Umbilical cord (tissue), 2 donors: ENCODE data around the gene GPR39. TPM values are rescaled to one million over a fixed set of nuclear protein-coding genes. Genes with fewer than 3 reads are reported as not detected.

Source experiments
- DNase-seq: peaks from one replicate; pipeline ENCODE4 v3.0.0-alpha.2; 2015; ENCODE audit warnings: low spot score
- total RNA-seq: library from RNA; depleted of rRNA; stranded (reverse); fragments of >200 nt; gene quantifications from one replicate; pipeline ENCODE4 v1.2.3, GENCODE V29; 2014; ENCODE audit warnings: low replicate concordance; ENCODE audit not compliant: insufficient read depth

The GPR39 gene
- total RNA-seq, 1 donor from 2014 or later = 7.7 TPM

DNA sequence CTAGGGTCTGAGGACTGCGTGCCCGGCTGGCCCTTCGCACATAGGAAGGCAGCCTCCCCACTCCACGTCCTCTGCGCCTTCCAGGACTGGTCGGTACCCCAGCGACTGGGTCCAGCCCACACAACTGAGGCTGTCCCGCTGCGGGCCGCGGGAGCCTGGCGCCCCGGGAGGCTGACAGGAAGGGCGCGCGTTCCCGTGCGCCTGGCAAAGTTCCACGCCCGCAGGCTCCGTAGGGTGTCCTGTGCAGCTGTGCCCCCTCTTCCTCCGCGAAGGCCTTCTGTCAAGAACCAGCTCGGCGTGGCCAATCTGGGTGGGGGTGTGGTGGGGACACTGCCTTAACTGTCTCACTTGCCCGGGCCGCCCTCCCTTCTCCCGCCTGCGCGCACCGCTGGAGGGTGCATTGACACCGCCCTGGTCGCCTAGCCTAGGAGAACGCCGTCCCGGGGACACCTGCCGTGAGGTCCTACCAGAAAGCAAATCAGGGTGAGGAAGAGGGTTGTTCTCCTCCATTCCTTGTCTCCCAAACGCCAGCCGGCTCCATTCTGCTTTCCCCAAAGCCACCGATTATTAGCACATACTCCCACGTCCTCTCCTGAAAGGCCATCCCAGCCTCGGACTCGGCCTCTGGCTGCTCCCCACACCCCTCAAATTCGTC, 254.0 kb downstream of the GPR39 start:
- no peak for DNase-seq

DNA sequence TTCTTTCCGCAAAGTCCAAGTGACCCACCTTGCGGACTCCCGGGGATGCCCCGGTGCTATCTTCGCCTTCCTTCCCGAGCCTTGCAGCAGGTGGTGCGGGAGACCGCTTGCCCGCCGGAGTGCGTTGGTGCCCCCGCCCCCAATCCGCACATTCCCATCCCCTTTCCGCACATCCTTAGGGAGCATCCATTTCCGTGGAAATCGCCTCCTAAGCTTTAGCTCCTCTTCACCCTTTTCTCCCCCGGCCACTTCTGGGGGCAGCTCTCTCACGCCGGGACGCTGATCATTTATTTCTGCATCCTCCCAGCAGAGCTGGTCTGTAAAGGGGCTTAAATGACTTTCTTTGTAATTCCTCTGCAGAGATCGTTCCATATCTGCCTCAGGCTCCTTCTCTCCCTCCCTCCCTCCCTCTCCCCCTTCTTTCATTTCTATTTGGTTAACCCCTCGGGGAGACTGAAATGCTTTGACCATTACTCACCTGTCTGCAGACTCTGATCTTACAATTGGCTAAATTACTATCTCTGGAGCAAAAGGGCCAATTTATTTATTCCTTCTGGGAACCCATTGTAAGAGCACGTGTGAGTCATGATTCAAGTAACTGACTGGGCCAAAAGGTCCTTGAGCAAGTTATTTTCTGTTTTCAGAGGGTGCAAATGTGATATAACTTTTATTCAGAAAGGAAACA, 254.7 kb downstream of the GPR39 start:
- DNase-seq = no peak

DNA sequence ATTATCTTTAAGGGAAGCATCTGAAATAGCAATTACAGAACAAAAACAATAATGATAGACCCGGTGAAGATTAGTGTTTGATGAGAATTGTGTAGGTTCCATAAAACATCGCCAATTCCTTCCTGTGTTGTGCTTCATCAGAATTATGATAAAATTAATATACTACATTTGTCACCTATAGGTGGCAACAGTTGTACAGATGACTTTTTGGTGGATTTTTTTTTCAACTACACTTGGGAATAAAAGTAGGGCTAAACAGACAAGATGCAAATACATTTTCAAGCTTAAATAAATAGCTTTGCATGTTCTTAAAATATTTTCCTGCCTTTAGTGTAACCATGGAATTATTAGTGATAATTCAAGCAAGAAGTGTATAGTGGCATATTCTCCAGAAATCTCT, 260.4 kb downstream of the GPR39 start:
- no peak for DNase-seq

DNA sequence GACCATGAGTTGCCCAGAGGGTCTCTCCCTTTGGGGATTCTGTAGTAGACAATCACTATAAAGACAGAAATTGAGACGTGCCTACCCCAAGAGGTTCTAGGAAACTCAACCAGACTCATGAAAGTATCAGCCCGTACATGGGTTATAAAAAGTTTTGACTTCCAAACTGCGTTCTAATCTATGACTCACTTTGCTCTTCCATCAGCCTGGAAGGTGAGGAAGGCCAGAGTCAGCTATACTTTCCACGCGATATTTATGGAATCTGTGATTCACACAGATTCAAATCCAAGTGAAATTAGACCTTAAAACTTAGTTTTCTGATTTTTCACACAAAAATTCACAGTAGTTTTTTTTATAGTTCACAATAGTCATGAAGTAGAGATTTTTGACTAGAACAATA, 261.1 kb downstream of the GPR39 start:
- DNase-seq = no peak

DNA sequence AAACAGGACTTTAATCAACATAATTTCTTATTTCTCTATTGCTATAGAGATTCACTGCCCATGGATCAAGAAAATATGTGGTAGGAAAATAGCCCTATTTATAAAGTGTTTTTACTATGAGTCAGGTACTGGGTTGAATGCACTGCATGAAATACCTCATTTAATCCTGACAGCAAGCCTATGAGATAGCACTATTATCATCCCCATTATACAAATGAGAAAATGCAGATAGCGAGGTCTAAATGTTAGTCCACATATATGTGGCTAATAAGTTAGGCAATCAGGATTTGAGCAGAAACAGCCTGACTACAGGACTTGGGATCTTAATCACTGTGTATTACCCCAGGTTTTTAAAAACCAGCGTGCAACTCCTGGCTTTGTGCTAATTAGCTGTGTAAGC, 261.9 kb downstream of the GPR39 start:
- no peak for DNase-seq

DNA sequence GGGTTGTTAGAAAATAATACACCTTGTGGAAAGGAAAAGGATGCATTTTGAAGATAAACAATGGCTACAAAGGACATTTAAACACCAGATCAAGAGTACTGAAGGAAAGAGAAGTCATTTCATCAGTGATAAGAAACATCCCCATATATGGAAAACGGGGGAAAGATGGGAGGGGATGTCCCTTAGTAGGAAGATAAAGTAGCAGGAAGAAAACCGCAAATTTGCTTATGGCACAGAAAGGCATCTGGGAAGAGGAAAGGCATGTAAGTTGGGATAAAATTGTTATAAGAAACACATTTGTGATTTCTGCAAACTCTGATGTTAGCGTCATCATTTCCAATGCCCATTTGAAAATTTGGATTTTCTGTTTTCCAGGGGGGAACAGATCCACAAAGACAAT, 263.9 kb downstream of the GPR39 start:
- DNase-seq = no peak

DNA sequence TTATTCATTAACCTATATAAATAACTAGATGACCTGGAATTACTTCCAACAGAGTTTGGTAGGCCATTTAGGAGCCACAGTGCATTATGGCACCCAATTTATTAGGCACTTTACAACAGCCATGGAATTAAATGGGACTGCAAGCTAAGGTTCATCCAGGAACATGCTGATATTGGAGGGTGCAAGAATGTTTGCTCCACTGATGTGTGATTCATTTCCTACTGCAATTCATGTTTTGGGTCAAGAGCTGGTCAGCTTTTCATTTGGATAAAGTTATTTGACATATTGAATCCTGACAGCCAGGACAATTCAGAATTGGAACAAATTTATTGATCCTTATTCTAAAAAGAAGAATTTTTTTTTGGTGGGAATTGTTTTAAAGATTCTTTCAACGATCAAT, 265.2 kb downstream of the GPR39 start:
- no peak for DNase-seq

DNA sequence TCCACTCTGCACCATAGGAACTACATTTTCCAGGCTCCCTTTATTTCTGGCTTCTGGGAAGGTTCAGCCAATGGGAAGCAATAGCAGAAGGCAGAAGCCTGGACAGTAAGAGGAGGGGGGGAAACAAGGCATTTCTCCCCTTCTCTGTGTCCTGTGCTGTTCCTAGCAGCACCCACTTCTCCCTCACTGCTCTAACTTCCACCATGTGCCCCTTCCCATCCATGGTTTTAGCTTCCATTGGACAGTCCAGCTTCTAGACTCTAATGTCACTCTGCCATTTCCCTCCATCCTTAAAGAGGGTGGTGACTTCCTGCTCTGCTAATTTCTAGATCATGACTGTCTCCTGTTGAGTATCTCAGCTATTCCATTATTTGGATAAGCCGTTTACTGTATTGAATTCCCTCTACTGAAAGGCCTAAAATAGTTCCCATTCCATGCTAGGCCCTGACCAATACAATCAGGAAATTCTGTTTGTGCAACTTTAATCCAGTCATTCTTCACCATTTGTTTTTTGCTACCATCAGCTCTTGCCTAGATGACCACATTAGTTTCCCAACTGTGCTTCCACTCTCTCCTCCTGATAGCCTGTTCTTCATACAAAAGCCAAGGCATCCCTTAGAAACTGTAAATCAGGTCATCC, 274.2 kb downstream of the GPR39 start:
- no peak for DNase-seq

DNA sequence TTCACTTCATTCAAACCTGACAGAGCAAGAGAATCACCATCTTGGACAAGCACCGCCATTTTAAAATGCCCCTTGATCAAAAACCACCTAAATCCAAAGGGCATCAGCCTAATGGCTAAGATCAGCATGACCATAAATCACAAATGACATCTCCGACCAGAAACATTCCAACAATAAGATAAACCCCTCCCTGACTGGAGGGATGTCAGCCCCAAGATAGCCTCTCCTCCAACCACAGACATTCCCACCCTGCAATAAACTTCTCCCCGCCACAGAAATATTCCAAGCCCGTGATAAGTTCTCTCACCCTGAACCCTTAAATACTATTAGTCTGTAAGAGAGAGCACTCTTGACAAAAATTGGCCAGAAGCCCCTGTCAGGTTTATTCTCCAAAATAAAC, 275.0 kb downstream of the GPR39 start:
- DNase-seq = no peak

DNA sequence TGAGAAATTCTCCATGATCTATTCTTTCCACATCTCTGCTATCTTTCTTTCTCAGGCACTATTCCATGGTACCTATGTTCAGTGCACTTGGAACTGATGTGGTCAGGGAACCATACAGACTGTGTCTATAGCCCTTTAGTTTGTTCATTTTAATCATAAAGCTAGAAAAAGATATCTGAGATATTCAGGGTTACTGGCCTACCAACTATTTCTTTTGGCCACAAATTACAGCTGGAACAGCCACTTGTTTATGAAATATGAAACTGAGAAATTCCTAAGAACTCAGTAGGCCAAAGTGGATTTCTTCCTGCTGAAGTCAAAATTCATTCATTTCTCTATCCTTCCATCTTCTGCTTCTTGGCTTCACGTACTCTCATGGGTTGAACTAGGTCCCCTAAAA, 276.2 kb downstream of the GPR39 start:
- no peak for DNase-seq
